ENCODE measurements around the gene ST6GALNAC2.

DNA sequence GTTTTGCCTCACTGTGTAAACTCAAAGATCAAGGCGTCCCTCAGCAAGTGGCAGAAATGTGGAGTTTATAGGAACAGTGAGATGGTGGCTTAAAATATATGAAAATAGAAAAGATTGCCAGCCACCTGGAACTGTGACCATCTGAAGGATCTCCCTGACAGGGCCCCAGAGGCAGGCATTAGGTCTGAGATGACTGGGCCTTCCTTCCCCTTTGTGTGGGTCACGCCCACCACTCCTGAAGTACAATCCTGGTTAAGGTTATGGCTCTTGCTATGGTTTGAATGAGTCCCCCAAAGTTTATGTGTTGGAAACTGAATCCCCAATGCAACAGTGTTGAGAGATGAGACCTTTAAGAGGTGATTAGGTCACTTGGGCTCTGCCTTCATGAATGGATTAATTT, 6.4 kb downstream of the ST6GALNAC2 start:
- no peak for TF ChIP-seq POLR2A (IDR thresholded peaks at IDR 0.05)
- TF ChIP-seq, protein P1, sequence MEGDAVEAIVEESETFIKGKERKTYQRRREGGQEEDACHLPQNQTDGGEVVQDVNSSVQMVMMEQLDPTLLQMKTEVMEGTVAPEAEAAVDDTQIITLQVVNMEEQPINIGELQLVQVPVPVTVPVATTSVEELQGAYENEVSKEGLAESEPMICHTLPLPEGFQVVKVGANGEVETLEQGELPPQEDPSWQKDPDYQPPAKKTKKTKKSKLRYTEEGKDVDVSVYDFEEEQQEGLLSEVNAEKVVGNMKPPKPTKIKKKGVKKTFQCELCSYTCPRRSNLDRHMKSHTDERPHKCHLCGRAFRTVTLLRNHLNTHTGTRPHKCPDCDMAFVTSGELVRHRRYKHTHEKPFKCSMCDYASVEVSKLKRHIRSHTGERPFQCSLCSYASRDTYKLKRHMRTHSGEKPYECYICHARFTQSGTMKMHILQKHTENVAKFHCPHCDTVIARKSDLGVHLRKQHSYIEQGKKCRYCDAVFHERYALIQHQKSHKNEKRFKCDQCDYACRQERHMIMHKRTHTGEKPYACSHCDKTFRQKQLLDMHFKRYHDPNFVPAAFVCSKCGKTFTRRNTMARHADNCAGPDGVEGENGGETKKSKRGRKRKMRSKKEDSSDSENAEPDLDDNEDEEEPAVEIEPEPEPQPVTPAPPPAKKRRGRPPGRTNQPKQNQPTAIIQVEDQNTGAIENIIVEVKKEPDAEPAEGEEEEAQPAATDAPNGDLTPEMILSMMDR (IDR thresholded peaks at IDR 0.05) = no peak

Measured in stomach (tissue), 4 donors.